HG02938 (cell line): ENCODE results near the gene RPEL1.
"Not testable (repeated sequence)": the region's sequence is repeated elsewhere in the genome, so short reads cannot be mapped to it uniquely, and the experiment has no call there.

Experiments
- ATAC-seq: cut with Tn5 transposase; IDR thresholded peaks from one replicate; pipeline ENCODE4 v1.9.1; 2021; ENCODE audit warnings: mild to moderate bottlenecking, moderate library complexity; ENCODE audit not compliant: unreplicated experiment

RPEL1 gene

GRCh38 chr10:103245587-103245986 is at the start of gene RPEL1:
Gene RPEL1, plus strand, starts transcription at chr10:103245887. Its CDS starts 110 bp downstream, at chr10:103245997.
- not testable (repeated sequence) for ATAC-seq

GRCh38 chr10:103196516-103196915 is 49.2 kb upstream of the RPEL1 start:
- no peak for ATAC-seq

GRCh38 chr10:103197174-103197573 is 48.5 kb upstream of the RPEL1 start:
- ATAC-seq, result no peak

DNA sequence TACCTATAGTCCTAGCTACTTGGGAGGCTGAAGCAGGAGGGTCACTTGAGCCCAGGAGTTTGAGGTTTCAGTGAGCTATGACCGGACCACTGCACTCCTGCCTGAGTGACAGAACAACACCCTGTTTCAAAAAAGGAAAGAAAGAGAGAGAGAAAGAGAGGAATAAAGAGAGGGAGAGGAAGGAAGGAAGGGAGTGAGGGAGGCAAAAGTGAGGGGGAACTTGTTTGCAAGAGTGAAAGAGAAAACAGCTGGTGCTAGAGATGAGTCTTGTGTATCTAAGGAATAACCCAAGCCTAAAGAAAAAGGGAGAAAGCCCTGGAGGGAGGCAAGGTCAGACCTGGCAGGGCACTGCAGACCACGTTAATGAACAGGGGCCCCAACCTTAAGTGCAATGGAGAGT is 47.8 kb upstream of the RPEL1 start:
- no peak for ATAC-seq

DNA sequence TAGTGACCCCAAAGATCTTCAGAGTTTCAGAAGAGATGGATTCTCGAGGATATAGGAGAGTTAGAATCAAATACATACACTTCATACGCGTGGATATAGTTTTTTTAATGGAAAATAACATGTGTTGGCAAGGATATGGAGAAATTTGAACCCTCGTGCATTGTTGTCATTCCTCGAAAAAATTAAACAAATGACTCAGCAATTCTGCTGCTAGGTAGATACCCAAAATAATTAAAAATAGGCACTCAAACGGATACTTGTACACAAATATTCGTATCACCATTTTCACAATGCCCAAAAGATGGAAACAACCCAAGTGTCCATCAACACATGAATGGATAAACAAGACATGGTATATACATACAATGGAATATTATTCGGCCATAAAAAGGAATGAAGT is 47.0 kb upstream of the RPEL1 start:
- ATAC-seq, result no peak

- ATAC-seq, result no peak
Measured at GRCh38 chr10:103199488-103199887, 46.2 kb upstream of the RPEL1 start.

DNA sequence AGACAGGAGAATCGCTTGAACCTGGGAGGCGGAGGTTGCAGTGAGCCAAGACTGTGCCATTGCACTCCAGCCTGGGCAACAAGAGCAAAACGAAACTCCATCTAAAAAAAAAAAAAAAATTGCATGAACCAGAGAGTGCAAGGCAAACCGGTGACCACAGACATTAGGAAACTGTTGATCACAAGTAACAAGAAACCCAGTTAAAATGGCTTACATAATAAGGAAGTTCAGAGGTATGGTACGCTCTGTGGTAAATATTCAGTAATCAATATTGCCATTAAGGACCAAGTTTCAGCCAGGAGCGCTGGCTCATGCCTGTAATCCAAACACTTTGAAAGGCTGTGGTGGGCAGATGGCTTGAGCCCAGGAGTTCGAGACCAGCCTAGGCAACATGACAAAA is 43.4 kb upstream of the RPEL1 start:
- ATAC-seq, result no peak

DNA sequence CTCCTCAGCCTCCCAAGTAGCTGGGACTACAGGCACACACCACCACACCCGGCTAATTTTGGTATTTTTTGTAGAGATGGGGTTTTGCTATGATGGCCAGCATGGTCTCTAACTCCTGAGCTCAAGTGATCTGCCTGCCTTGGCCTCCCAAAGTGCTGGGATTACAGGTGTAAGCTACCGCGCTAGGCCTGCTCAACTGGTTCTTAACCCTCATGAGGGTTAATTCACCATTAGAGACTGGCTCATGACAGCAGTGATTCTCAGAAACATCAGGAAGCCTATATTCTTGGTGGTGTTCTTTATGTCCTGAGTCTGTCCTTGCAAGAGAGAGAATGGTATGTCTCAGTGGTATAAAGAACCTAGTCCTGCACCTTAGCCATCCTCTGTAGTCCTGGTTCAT is 42.2 kb upstream of the RPEL1 start:
- ATAC-seq, result no peak

GRCh38 chr10:103204353-103205255 is 41.1 kb upstream of the RPEL1 start:
- ATAC-seq, result no peak

DNA sequence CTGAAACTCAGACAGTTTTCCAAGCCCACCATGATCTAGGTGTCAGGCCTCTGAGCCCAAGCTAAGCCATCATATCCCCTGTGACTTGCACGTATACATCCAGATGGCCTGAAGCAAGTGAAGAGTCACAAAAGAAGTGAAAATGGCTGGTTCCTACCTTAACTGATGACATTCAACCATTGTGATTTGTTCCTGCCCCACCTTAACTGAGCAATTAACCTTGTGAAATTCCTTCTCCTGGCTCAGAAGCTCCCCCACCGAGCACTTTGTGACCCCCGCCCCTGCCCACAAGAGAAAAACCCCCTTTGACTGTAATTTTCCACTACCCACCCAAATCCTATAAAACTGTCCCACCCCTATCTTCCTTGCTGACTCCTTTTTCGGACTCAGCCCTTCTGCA is 40.3 kb upstream of the RPEL1 start:
- ATAC-seq, result not testable (repeated sequence)

DNA sequence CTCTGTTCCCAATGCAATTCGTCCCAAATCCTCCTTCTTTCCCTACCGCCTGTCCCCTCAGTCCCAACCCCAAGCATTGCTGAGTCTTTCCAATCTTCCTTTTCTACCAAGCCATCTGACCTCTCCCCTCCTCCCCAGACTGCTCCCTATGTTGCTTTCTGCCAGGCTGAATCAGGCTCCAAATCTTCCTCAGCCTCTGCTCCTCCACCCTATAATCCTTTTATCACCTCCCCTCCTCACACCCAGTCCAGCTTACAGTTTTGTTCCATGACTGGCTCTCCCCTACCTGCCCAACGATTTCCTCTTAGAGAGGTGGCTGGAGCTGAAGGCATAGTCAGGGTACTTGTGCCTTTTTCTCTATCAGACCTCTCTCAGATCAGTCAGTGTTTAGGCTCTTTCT is 39.0 kb upstream of the RPEL1 start:
- not testable (repeated sequence) for ATAC-seq

GRCh38 chr10:103207141-103207540 is 38.5 kb upstream of the RPEL1 start:
- ATAC-seq, result no peak

DNA sequence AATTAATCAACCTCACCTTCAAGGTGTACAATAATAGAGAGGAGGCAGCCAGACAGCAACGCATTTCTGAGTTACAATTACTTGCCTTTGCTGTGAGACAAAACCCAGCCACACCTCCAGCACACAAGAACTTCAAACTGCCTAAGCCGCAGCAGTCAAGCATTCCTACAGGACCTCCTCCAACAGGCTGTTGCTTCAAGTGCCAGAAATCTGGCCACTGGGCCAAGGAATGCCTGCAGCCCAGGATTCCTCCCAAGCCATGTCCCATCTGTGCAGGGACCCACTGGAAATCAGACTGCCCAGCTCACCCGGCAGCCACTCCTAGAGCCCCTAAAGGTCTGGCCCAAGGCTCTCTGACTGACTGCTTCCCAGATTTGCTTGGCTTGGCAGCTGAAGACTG is 38.0 kb upstream of the RPEL1 start:
- not testable (repeated sequence) for ATAC-seq

DNA sequence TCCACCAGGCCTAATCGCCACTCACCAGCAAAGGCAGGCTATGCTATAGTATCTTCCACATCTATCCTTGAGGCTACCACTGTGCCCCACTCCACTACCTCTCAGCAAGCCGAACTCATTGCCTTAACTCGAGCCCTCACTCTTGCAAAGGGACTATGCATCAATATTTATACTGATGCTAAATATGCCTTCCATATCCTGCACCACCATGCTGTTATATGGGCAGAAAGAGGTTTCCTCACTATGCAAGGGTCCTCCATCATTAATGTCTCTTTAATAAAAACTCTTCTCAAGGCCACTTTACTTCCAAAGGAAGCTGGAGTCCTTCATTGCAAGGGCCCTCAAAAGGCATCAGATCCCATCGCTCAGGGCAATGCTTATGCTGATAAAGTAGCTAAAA is 35.4 kb upstream of the RPEL1 start:
- not testable (repeated sequence) for ATAC-seq

- ATAC-seq, result no peak
Measured at GRCh38 chr10:103215601-103216000, 30.1 kb upstream of the RPEL1 start.

- ATAC-seq, result not testable (repeated sequence)
Measured at GRCh38 chr10:103216362-103216761, 29.3 kb upstream of the RPEL1 start.

DNA sequence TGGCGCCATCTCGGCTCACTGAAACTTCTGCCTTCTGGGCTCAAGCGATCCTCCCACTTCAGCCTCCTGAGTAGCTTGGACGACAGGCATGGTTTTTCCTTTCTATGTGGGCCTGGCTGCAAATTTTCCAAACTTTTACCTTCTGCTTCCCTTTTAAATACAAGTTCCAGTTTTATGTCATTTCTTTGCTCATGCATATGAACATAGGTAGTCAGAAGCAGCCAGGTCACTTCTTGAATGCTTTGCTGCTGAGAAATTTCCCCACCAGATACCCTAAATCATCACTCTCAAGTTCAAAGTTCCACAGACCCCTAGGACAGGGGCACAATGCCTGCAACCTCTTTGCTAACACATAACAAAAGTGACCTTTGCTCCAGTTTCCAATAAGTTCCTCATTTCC is 21.6 kb upstream of the RPEL1 start:
- ATAC-seq, result no peak

- ATAC-seq, result not testable (repeated sequence)
Measured at GRCh38 chr10:103224721-103225120, 21.0 kb upstream of the RPEL1 start.

GRCh38 chr10:103225939-103226338 is 19.7 kb upstream of the RPEL1 start:
- ATAC-seq, result no peak

GRCh38 chr10:103227416-103227815 is 18.3 kb upstream of the RPEL1 start:
- ATAC-seq, result no peak

GRCh38 chr10:103231047-103231551 is 14.6 kb upstream of the RPEL1 start:
- no peak for ATAC-seq

GRCh38 chr10:103232131-103232673 is 13.5 kb upstream of the RPEL1 start:
- no peak for ATAC-seq
